Activated CD8-positive, alpha-beta T cell treated with anti-CD3 and anti-CD28 coated beads for 36 hours (primary cell): ENCODE measurements around the gene ZBTB32. TPM values are rescaled to one million over a fixed set of nuclear protein-coding genes. Genes with fewer than 3 reads are reported as not detected.
A peak's percentile ranks its signal among the peaks of the same experiment; 100 is the strongest.

Experiments used
- ATAC-seq: fragments of 200-7000 bp; cut with Tn5 transposase; one replicate; pipeline ENCODE4 v1.10.0; 2021; ENCODE audit warnings: mild to moderate bottlenecking, moderate library complexity
- CTCF ChIA-PET: fragments of 350-600 bp; sonication (Branson Sonifier 250); formaldehyde crosslinking; loops from one replicate; lab custom pipeline; 2021; ENCODE audit warnings: antibody characterized with exemption; lab: Charles Lee
- POLR2A ChIA-PET: fragments of 350-600 bp; sonication (Branson Sonifier 250); formaldehyde crosslinking; loops from one replicate; lab custom pipeline; 2021; ENCODE audit warnings: antibody characterized with exemption; lab: Charles Lee
- DNase-seq: peaks from one replicate; pipeline ENCODE4 v3.0.0-alpha.2; 2020
- H3K27ac Mint-ChIP-seq: one replicate; pipeline ENCODE4 v1.8.0; 2021; ENCODE audit warnings: mild to moderate bottlenecking, mixed read lengths
- H3K27me3 Mint-ChIP-seq: one replicate; pipeline ENCODE4 v1.8.0; 2021; ENCODE audit warnings: mixed read lengths
- H3K36me3 Mint-ChIP-seq: one replicate; pipeline ENCODE4 v1.8.0; 2021; ENCODE audit warnings: low read depth, mixed read lengths
- H3K4me1 Mint-ChIP-seq: one replicate; pipeline ENCODE4 v1.8.0; 2021; ENCODE audit warnings: low read depth, mixed read lengths
- H3K4me3 Mint-ChIP-seq: one replicate; pipeline ENCODE4 v1.8.0; 2021; ENCODE audit warnings: mild to moderate bottlenecking, moderate library complexity, mixed read lengths
- H3K9me3 Mint-ChIP-seq: one replicate; pipeline ENCODE4 v1.8.0; 2021; ENCODE audit warnings: mixed read lengths
- intact Hi-C: fragments of 100-400 bp; cut with micrococcal nuclease; formaldehyde crosslinking; loops from one replicate; pipeline ENCODE4 v1.10.0; 2022
- total RNA-seq, 2 experiments: library from RNA; stranded (reverse); gene quantifications; one replicate each; pipeline ENCODE4 v1.2.3, GENCODE V29; 2021
- TF ChIP-seq, protein P1 (sequence below): fragments of 200-600 bp; IDR thresholded peaks from one replicate; pipeline ENCODE4 v1.8.0; 2022; ENCODE audit warnings: antibody characterized with exemption, mild to moderate bottlenecking

ZBTB32 gene
- total RNA-seq, 2 experiments from 2014 or later: 410 to 420 TPM

DNA sequence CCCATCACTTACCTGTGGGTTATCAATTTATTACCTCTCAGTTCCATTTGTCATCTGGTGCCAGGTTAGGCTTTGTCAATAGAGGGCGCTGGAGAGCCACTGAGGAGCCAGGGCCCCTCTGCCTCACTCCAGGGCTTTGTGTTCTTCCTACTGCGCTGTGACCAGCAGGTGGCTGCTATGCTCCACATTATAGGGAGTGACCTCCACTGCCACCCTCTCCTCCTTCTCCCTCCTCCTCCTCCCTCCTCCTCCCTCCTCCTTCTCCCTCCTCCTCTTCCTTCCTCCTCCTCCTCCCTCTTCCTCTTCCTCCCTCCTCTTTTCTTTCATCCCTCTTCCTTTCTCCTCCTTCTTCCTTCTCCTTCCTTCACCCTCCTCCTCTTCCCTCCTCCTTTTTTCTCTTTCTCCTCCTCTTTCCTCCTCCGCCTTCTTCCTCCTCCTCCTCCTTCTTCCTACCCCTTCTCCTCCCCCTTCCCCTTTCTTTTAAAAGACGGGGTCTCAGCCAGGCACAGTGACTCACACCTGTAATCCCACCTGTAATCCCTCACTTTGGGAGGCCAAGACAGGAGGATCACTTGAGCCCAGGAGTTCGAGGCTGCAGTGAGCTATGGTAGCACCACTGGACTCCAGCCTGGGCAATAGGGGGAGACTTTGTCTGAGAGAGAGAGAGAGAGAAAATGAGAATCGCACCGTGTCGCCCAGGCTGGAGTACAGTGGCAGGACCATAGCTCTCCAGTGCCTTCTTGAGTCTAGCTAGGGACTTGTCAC, 10.3 kb upstream of the ZBTB32 start:
- Mint-ChIP-seq H3K36me3 (peaks cover 3% of the 10 kb centered on the region), H3K4me3 (no peak overlapping the region), H3K9me3 (peaks cover 4% of the 10 kb centered on the region), H3K27me3 (no peaks in the 10 kb centered on the region), H3K4me1 (peaks cover 25% of the 10 kb centered on the region), H3K27ac (peak overlapping the region; percentile 58)
- DNase-seq (peak; percentile 96), ATAC-seq (peak; percentile 97)
- TF ChIP-seq, protein P1, sequence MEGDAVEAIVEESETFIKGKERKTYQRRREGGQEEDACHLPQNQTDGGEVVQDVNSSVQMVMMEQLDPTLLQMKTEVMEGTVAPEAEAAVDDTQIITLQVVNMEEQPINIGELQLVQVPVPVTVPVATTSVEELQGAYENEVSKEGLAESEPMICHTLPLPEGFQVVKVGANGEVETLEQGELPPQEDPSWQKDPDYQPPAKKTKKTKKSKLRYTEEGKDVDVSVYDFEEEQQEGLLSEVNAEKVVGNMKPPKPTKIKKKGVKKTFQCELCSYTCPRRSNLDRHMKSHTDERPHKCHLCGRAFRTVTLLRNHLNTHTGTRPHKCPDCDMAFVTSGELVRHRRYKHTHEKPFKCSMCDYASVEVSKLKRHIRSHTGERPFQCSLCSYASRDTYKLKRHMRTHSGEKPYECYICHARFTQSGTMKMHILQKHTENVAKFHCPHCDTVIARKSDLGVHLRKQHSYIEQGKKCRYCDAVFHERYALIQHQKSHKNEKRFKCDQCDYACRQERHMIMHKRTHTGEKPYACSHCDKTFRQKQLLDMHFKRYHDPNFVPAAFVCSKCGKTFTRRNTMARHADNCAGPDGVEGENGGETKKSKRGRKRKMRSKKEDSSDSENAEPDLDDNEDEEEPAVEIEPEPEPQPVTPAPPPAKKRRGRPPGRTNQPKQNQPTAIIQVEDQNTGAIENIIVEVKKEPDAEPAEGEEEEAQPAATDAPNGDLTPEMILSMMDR: peak; percentile 99
- ChIA-PET CTCF (interaction anchor here (0.8 to 10.5 kb wide), 21 partner anchors 10 to 239 kb away, joined by 3 to 137 read pairs (median 5); partner anchors contain the start of genes COX6B1, KMT2B, LIN37 and PSENEN), POLR2A (interaction anchor here (0.7 to 10.5 kb wide), 3 partner anchors 18 to 25 kb away, joined by 4 to 215 read pairs (median 4); no protein-coding TSS in a partner anchor)
- intact Hi-C loops: loop anchor here (1.0 to 5.0 kb wide), 3 partner anchors 20 to 128 kb away; no protein-coding TSS in a partner anchor

DNA sequence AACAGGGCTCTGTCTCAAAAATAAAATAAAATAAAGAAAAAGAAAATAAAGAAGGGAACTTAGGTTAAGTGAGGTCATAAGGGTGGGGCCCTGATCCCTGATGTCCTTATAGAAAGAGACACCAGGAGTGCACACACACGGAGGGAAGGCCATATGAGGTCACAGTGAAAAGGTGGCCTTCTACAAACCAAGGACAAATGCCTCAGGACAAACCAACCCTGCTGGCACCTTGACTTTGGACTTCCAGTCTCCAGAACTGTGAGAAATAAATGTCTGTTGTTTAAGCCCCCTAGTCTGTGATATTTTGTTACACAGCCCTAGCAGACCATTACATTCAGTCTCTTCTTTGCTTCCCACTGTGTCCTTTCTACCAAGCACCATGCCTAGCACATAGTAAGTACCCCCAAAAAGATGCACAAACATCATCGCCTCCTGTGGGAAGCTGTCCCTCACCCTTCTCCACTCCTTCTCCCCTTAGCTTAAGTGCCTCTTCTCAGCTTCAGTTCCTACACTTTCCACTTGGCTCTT, 8.4 kb upstream of the ZBTB32 start:
- Mint-ChIP-seq H3K4me3 (no peak overlapping the region), H3K4me1 (peaks cover 30% of the 10 kb centered on the region), H3K27me3 (no peaks in the 10 kb centered on the region), H3K27ac (peak overlapping the region; percentile 46), H3K36me3 (peaks cover 3% of the 10 kb centered on the region), H3K9me3 (peaks cover 4% of the 10 kb centered on the region)
- intact Hi-C loops: loop anchor here (2.0 kb wide), 1 partner anchor 15 kb away; no protein-coding TSS in a partner anchor
- DNase-seq (no peak), ATAC-seq (no peak)
- ChIA-PET CTCF (interaction anchor here (1.0 to 10.5 kb wide), 13 partner anchors 9 to 235 kb away, joined by 3 to 137 read pairs (median 4); partner anchors contain the start of genes IGFLR1 and LIN37), POLR2A (interaction anchor here (1.3 to 10.5 kb wide), 4 partner anchors 9 to 124 kb away, joined by 4 to 215 read pairs (median 6); partner anchors contain the start of gene ZBTB32)
- TF ChIP-seq, protein P1: no peak

DNA sequence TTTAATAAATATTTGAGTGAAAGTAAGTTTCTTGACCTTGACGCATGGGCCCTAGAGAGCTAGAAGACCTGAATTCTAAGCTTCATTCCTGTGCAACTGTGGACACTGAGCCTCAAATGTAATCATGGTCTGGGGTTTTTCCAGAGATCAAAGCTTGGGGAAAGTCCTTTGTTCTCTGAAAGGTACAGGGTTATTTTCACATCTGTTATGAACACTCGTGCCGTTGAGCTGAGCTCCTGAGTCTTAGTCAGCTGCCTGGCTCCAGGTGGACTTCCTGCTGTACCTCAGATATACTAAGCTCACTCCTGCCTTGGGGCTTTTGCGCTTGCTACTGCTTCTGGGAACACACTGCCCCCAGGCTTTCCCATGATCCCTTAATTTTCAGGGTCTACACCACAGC, 7.5 kb upstream of the ZBTB32 start:
- Mint-ChIP-seq H3K9me3 (peaks cover 4% of the 10 kb centered on the region), H3K4me3 (peak overlapping the region; percentile 21), H3K4me1 (peaks cover 30% of the 10 kb centered on the region), H3K27ac (peak overlapping the region; percentile 46), H3K27me3 (no peaks in the 10 kb centered on the region), H3K36me3 (peaks cover 3% of the 10 kb centered on the region)
- TF ChIP-seq, protein P1: no peak
- ATAC-seq (peak; percentile 41), DNase-seq (peak; percentile 67)
- intact Hi-C loops: loop anchor here (2.0 kb wide), 1 partner anchor 14 kb away; no protein-coding TSS in a partner anchor
- ChIA-PET CTCF (interaction anchor here (1.0 to 10.5 kb wide), 11 partner anchors 10 to 234 kb away, joined by 3 to 137 read pairs (median 5); partner anchors contain the start of genes IGFLR1 and LIN37), POLR2A (interaction anchor here (1.3 to 10.5 kb wide), 4 partner anchors 8 to 123 kb away, joined by 4 to 215 read pairs (median 6); partner anchors contain the start of gene ZBTB32)

DNA sequence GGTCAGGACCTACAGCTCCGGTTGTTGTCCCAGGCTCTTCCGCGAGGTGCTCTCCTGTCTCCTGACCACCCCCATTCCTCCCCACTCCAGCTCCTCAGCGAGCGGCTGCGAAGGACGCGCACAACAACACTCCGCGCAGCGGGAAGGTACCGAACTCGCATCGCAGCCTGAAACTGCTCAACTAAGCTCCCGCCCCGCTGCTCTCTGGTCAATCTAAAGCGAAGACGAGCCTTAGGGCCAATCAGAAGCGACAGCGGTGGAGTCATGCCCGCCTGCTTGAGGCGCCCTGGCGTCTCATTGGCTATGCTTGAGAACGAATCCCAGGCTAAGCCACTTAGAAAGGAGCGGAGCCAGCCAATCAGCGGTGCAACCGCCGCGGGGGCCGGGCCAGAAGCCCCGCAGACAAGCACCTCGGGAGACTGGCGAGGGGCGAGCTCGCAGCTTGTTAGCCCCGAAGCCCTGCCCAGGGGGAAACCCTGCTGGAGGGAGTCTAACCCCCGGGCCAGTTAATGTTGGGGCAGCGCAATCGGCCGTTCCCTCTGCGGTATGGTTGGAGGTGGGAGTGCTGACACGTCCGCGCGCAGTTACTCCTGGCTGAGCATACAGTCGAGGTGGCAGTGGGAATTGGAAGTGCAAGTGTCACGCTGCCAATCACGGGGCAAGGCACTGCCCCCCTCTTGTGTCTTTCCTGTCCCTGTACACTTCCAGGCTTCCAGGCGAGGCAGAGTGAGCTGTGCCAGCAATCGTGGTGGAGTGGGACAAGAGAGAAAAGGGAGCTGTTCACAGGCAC, 1.9 kb upstream of the ZBTB32 start:
- Mint-ChIP-seq H3K9me3 (peaks cover 2% of the 10 kb centered on the region), H3K36me3 (peaks cover 2% of the 10 kb centered on the region), H3K27me3 (no peaks in the 10 kb centered on the region), H3K27ac (peak overlapping the region; percentile 98), H3K4me1 (peaks cover 13% of the 10 kb centered on the region), H3K4me3 (peak overlapping the region; percentile 98)
- DNase-seq: peak; percentile 99
- ATAC-seq: peak; percentile 98
- CTCF ChIA-PET: interaction anchor here (1.2 to 10.5 kb wide), 6 partner anchors 8 to 117 kb away, joined by 4 to 137 read pairs (median 7); no protein-coding TSS in a partner anchor
- intact Hi-C loops: loop anchor here (2.0 kb wide), 1 partner anchor 14 kb away; no protein-coding TSS in a partner anchor
- POLR2A ChIA-PET: interaction anchor here (0.7 to 10.5 kb wide), 8 partner anchors 10 to 46 kb away, joined by 3 to 215 read pairs (median 5); partner anchors contain the start of genes IGFLR1 and LIN37
- TF ChIP-seq, protein P1: no peak
